ENCODE data around the gene EDC3.
"Not testable (repeated sequence)": the region's sequence is repeated elsewhere in the genome, so short reads cannot be mapped to it uniquely, and the experiment has no call there.

The EDC3 gene

GRCh38 chr15:74653426-74654102 lies 42.3 kb downstream of the EDC3 start:
- DNase-seq (ENCODE audit: low spot score) = no peak

- DNase-seq (ENCODE audit: low spot score) = peak; percentile 21
Measured at GRCh38 chr15:74651242-74651741, 44.5 kb downstream of the EDC3 start.

GRCh38 chr15:74648051-74648842 lies 47.6 kb downstream of the EDC3 start:
- DNase-seq (ENCODE audit: low spot score) = no peak

GRCh38 chr15:74646480-74646879 lies 49.3 kb downstream of the EDC3 start:
- DNase-seq (ENCODE audit: low spot score) = no peak

- no peak for DNase-seq (ENCODE audit: low spot score)
Measured at GRCh38 chr15:74643665-74644204, 52.1 kb downstream of the EDC3 start.

GRCh38 chr15:74642734-74643664 lies 52.8 kb downstream of the EDC3 start:
- DNase-seq (ENCODE audit: low spot score) = no peak

GRCh38 chr15:74642348-74642733 lies 53.5 kb downstream of the EDC3 start:
- DNase-seq (ENCODE audit: low spot score) = no peak

GRCh38 chr15:74641151-74641550 lies 54.7 kb downstream of the EDC3 start:
- no peak for DNase-seq (ENCODE audit: low spot score)

GRCh38 chr15:74636984-74637383 lies 58.8 kb downstream of the EDC3 start:
- DNase-seq (ENCODE audit: low spot score) = no peak

- peak; percentile 63 for DNase-seq (ENCODE audit: low spot score)
Measured at GRCh38 chr15:74635228-74635627, 60.6 kb downstream of the EDC3 start.

GRCh38 chr15:74633781-74634180 lies 62.0 kb downstream of the EDC3 start:
- DNase-seq (ENCODE audit: low spot score) = no peak

- no peak for DNase-seq (ENCODE audit: low spot score)
Measured at GRCh38 chr15:74632601-74633000, 63.2 kb downstream of the EDC3 start.

GRCh38 chr15:74631935-74632560 lies 63.8 kb downstream of the EDC3 start:
- peak; percentile 48 for DNase-seq (ENCODE audit: low spot score)

GRCh38 chr15:74631408-74631807 lies 64.4 kb downstream of the EDC3 start:
- DNase-seq (ENCODE audit: low spot score) = no peak

GRCh38 chr15:74631087-74631385 lies 64.8 kb downstream of the EDC3 start:
- DNase-seq (ENCODE audit: low spot score) = no peak

GRCh38 chr15:74630284-74631086 lies 65.3 kb downstream of the EDC3 start:
- DNase-seq (ENCODE audit: low spot score) = no peak

GRCh38 chr15:74629696-74630095 lies 66.1 kb downstream of the EDC3 start:
- not testable (repeated sequence) for DNase-seq (ENCODE audit: low spot score)

- DNase-seq (ENCODE audit: low spot score) = no peak
Measured at GRCh38 chr15:74628949-74629348, 66.9 kb downstream of the EDC3 start.

- DNase-seq (ENCODE audit: low spot score) = no peak
Measured at GRCh38 chr15:74628199-74628598, 67.6 kb downstream of the EDC3 start.

GRCh38 chr15:74627766-74628165 lies 68.1 kb downstream of the EDC3 start:
- DNase-seq (ENCODE audit: low spot score) = no peak
